Thyroid gland (tissue), 4 donors: ENCODE results near the gene SMIM8. TPM values are rescaled to one million over a fixed set of nuclear protein-coding genes. Genes with fewer than 3 reads are reported as not detected.

ENCODE experiments used
- DNase-seq, 2 donors: peaks; one replicate each; pipeline ENCODE4 v3.0.0-alpha.2; 2019
- H3K27ac ChIP-seq, 3 donors: fragments of 200-600 bp; sonication (generic); 1 replicate in 2 of 3; 2 replicates in 1 of 3; pipeline ENCODE4 v1.5.1; 2016 to 2019; ENCODE audit warnings: mild to moderate bottlenecking in 1 of 3, moderate library complexity in 1 of 3
- H3K27me3 ChIP-seq: fragments of 200-600 bp; sonication (generic); one replicate; pipeline ENCODE4 v1.5.1; 2019
- H3K36me3 ChIP-seq, 2 donors: fragments of 200-600 bp; sonication (generic); one replicate each; pipeline ENCODE4 v1.5.1; 2016 to 2019
- H3K4me1 ChIP-seq, 2 donors: fragments of 200-600 bp; sonication (generic); one replicate each; pipeline ENCODE4 v1.5.1; 2017 to 2019
- H3K4me3 ChIP-seq, 3 donors: fragments of 200-600 bp; sonication (generic); replicated peaks in 1 of 3; 1 replicate in 2 of 3; 2 replicates in 1 of 3; pipeline ENCODE4 v1.5.1; 2016; ENCODE audit warnings: mild to moderate bottlenecking in 1 of 3
- H3K9me3 ChIP-seq: fragments of 200-600 bp; sonication (generic); one replicate; pipeline ENCODE4 v1.5.1; 2017
- CTCF ChIP-seq, 6 experiments: fragments of 200-600 bp in 3 of 6; fragments of 450-650 bp in 3 of 6; sonication (generic) in 3 of 6; IDR thresholded peaks; one replicate each; pipeline ENCODE4 v1.5.1; 2016 to 2019; ENCODE audit warnings: antibody characterized with exemption in 6 of 6, mild to moderate bottlenecking in 2 of 6, inconsistent platforms in 1 of 6, moderate library complexity in 1 of 6
- POLR2A ChIP-seq, 2 donors: fragments of 450-650 bp; IDR thresholded peaks; one replicate each; pipeline ENCODE4 v1.6.1; 2017; ENCODE audit warnings: antibody characterized with exemption in 2 of 2, mild to moderate bottlenecking in 2 of 2, moderate library complexity in 1 of 2
- WGBS, 2 donors: methylation state at CpG; one replicate each; pipeline ENCODE4 v1.1.5; 2017; 5-methylcytosine and 5-hydroxymethylcytosine counted together
- intact Hi-C: fragments of 100-400 bp; cut with DNase I; formaldehyde crosslinking; loops from one replicate; pipeline ENCODE4 v1.15.1; 2023
- total RNA-seq, 4 donors: library from RNA; depleted of rRNA; stranded (reverse); fragments of >200 nt; gene quantifications; one replicate each; pipeline ENCODE4 v1.2.3, GENCODE V29; 2016

The SMIM8 gene
- total RNA-seq, 4 donors from 2014 or later, result 16.4 to 18.9 (median 17.6) TPM

- WGBS, 2 donors, result 14 to 52% methylated on average over 1 of the region's 1 CpG
- Histone ChIP-seq H3K9me3 (no peaks in the 10 kb centered on the region), H3K4me1 (no peaks in the 10 kb centered on the region), H3K27ac (no peak overlapping the region), H3K36me3 (no peaks in the 10 kb centered on the region), H3K27me3 (no peaks in the 10 kb centered on the region), H3K4me3 (no peak overlapping the region)
- TF ChIP-seq POLR2A (IDR thresholded peaks at IDR 0.05) (no peak), CTCF (IDR thresholded peaks at IDR 0.05) (no peak)
- peak in 1 of 2 donors; percentile 3 for DNase-seq
- intact Hi-C loops, result no loop called here
These were observed 41.0 kb upstream of the SMIM8 start for GRCh38 chr6:87281426-87281825.

- TF ChIP-seq CTCF (IDR thresholded peaks at IDR 0.05) (no peak), POLR2A (IDR thresholded peaks at IDR 0.05) (no peak)
These were observed 39.6 kb upstream of the SMIM8 start for GRCh38 chr6:87282743-87283142.

GRCh38 chr6:87283461-87283860 lies 38.9 kb upstream of the SMIM8 start:
- Histone ChIP-seq H3K4me1 (no peaks in the 10 kb centered on the region), H3K27ac (no peak overlapping the region), H3K9me3 (no peaks in the 10 kb centered on the region), H3K27me3 (no peaks in the 10 kb centered on the region), H3K4me3 (no peak overlapping the region), H3K36me3 (no peaks in the 10 kb centered on the region)
- 76 to 84% methylated on average over 3 of the region's 3 CpGs for WGBS, 2 donors
- intact Hi-C loops, result no loop called here
- no peak for TF ChIP-seq POLR2A (IDR thresholded peaks at IDR 0.05)
- TF ChIP-seq CTCF (IDR thresholded peaks at IDR 0.05), result no peak
- DNase-seq, result no peak

More at GRCh38 chr6:87282743-87283142, 39.6 kb upstream of the SMIM8 start:
- DNase-seq, result no peak
- Histone ChIP-seq H3K36me3 (no peaks in the 10 kb centered on the region), H3K27me3 (no peaks in the 10 kb centered on the region), H3K27ac (no peak overlapping the region), H3K4me1 (no peaks in the 10 kb centered on the region), H3K4me3 (no peak overlapping the region), H3K9me3 (no peaks in the 10 kb centered on the region)
- WGBS, 2 donors, result 97 to 98% methylated on average over 1 of the region's 1 CpG
- intact Hi-C loops, result no loop called here

- no peak for DNase-seq
- no peaks in the 10 kb centered on the region for H3K4me1 ChIP-seq
- H3K36me3 ChIP-seq, result no peaks in the 10 kb centered on the region
- no peak overlapping the region for H3K4me3 ChIP-seq
- H3K9me3 ChIP-seq, result no peaks in the 10 kb centered on the region
- H3K27ac ChIP-seq, result no peak overlapping the region
- no peaks in the 10 kb centered on the region for H3K27me3 ChIP-seq
- intact Hi-C loops, result no loop called here
- TF ChIP-seq CTCF (IDR thresholded peaks at IDR 0.05) (no peak), POLR2A (IDR thresholded peaks at IDR 0.05) (no peak)
- WGBS, 2 donors, result 91 to 97% methylated on average over 2 of the region's 2 CpGs
These were observed 35.1 kb upstream of the SMIM8 start for GRCh38 chr6:87287251-87287650.

- no peaks in the 10 kb centered on the region for H3K4me1 ChIP-seq
- intact Hi-C loops, result no loop called here
- H3K4me3 ChIP-seq, result no peak overlapping the region
- no peaks in the 10 kb centered on the region for H3K36me3 ChIP-seq
- H3K9me3 ChIP-seq, result no peaks in the 10 kb centered on the region
- H3K27ac ChIP-seq, result no peak overlapping the region
- H3K27me3 ChIP-seq, result no peaks in the 10 kb centered on the region
- no peak for TF ChIP-seq POLR2A (IDR thresholded peaks at IDR 0.05)
- no peak for TF ChIP-seq CTCF (IDR thresholded peaks at IDR 0.05)
- WGBS, 2 donors, result 94 to 97% methylated on average over 3 of the region's 3 CpGs
- no peak for DNase-seq
These were observed 32.8 kb upstream of the SMIM8 start for GRCh38 chr6:87289571-87289970.
